HUES48 (cell line): ENCODE measurements around the gene LRRC4B.
"Not testable (repeated sequence)": the region's sequence is repeated elsewhere in the genome, so short reads cannot be mapped to it uniquely, and the experiment has no call there.

ENCODE experiments used
- H3K27ac ChIP-seq: one replicate; pipeline ENCODE4 v1.7.0; 2013; ENCODE audit warnings: low read depth, low read length, inconsistent platforms
- H3K27me3 ChIP-seq: 2 replicates; pipeline ENCODE4 v1.6.1; 2013; ENCODE audit warnings: mild to moderate bottlenecking, low read length; ENCODE audit not compliant: control insufficient read depth, insufficient read depth
- H3K36me3 ChIP-seq: 2 replicates; pipeline ENCODE4 v1.6.1; 2013; ENCODE audit warnings: low read length; ENCODE audit not compliant: control insufficient read depth, insufficient read depth
- H3K4me1 ChIP-seq: 2 replicates; pipeline ENCODE4 v1.6.1; 2013; ENCODE audit warnings: mild to moderate bottlenecking, low read length; ENCODE audit not compliant: control insufficient read depth, insufficient read depth
- H3K4me3 ChIP-seq: 2 replicates; pipeline ENCODE4 v1.5.1; 2013; ENCODE audit warnings: mild to moderate bottlenecking, low read depth, low read length
- H3K9ac ChIP-seq: 2 replicates; pipeline ENCODE4 v1.6.1; 2013; ENCODE audit warnings: mild to moderate bottlenecking, low read depth, low read length, moderate library complexity
- H3K9me3 ChIP-seq: 2 replicates; pipeline ENCODE4 v1.6.1; 2013; ENCODE audit warnings: low read length; ENCODE audit not compliant: control insufficient read depth, insufficient read depth

The LRRC4B gene

DNA sequence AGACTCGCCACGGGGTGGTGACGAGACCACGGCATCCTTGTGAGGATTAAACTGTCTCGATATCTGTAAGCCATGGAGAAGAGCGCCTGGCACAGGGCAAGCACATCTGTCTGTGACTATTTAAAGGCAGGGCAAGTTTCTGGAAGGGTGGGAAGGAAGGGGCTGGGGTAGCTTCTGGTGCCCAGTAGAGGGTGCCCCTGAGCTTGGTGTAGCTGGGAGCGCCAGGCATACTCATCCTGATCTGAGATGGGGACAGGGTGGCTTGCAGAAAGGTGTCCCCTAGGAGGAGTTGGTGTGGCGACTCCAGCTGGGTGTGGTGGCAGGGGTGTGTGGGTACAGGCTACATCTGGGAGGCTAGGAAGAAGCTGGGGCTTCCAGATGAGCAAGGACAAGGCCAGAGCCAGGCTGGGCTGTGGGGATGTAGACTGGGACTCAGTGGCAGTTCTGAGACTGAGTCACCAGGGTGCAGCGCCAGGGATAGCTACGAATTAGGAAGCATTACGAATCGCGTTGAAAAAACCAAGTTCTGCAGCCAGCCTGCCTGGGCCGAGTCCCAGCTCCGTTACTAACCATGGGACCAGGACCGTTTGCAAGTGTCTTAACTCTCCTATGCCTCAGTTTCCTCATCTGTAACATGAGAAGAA lies 31.5 kb downstream of the LRRC4B start:
- Histone ChIP-seq H3K9ac (no peak overlapping the region), H3K27ac (no peak overlapping the region), H3K27me3 (no peaks in the 10 kb centered on the region), H3K36me3 (no peaks in the 10 kb centered on the region), H3K4me3 (no peak overlapping the region), H3K9me3 (0 out of 2 replicates have a peak, but pooled peaks cover 3% of the 10 kb centered on the region), H3K4me1 (no peaks in the 10 kb centered on the region)

DNA sequence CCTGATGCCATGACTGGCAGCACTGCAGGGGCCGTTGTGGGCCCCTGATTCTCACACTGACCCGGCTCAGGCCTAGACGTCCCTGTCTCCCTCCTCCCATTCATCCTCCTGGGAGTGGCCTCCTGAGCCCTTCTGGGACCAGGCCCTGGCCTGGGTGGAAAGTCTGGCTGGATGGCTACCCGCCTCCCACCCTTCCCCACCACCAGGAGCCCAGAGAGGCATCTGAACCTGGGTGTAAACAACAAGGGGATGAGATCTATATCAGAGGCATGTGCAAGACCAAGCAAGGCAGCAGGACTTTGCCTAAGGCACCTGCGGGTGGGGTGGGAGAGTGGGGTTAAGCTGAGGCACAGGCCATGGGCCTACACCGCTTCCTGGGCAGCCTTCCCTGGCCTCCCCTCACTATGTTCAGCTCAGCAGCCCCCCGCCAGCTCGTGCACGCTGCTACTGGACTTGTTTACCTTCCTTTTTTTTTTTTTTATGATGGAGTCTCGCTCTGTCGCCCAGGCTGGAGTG lies 32.5 kb downstream of the LRRC4B start:
- H3K9ac ChIP-seq: no peak overlapping the region
- no peak overlapping the region for H3K4me3 ChIP-seq
- H3K27me3 ChIP-seq: no peaks in the 10 kb centered on the region
- no peaks in the 10 kb centered on the region for H3K36me3 ChIP-seq
- H3K9me3 ChIP-seq: 0 out of 2 replicates have a peak, but pooled peaks cover 3% of the 10 kb centered on the region
- H3K27ac ChIP-seq: no peak overlapping the region
- no peaks in the 10 kb centered on the region; the same call in 1 of the 2 replicates for H3K4me1 ChIP-seq

DNA sequence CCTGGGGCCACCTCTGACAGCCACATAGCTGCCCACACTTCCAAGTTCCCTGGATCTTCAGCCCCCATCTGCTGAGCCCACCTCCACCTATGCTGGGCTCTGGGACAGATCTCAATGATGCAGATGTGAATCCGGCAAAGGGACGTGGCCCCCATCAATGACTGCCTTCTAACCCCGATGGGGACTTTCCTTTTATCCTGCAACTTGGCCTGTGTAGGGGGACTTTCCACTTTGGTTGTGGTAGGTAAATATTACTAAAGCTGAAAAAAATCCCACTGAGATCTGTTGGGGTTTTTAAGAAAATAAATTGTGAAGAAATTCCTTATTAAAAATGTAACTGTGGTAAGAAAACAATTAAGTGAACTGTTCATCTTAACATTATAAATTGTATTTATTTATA lies 33.8 kb downstream of the LRRC4B start:
- H3K27me3 ChIP-seq: no peaks in the 10 kb centered on the region
- H3K4me1 ChIP-seq: no peaks in the 10 kb centered on the region; the same call in 1 of the 2 replicates
- no peak overlapping the region for H3K4me3 ChIP-seq
- H3K9me3 ChIP-seq: 0 out of 2 replicates have a peak, but pooled peaks cover 3% of the 10 kb centered on the region
- H3K36me3 ChIP-seq: no peaks in the 10 kb centered on the region
- H3K27ac ChIP-seq: no peak overlapping the region
- H3K9ac ChIP-seq: no peak overlapping the region

GRCh38 chr19:50532952-50533351 lies 35.3 kb downstream of the LRRC4B start:
- Histone ChIP-seq H3K27me3 (no peaks in the 10 kb centered on the region), H3K36me3 (no peaks in the 10 kb centered on the region), H3K27ac (no peak overlapping the region), H3K4me3 (no peak overlapping the region), H3K4me1 (no peaks in the 10 kb centered on the region; the same call in 1 of the 2 replicates), H3K9me3 (0 out of 2 replicates have a peak, but pooled peaks cover 3% of the 10 kb centered on the region), H3K9ac (no peak overlapping the region)

- Histone ChIP-seq H3K36me3 (no peaks in the 10 kb centered on the region), H3K4me1 (no peaks in the 10 kb centered on the region; the same call in 1 of the 2 replicates), H3K9me3 (0 out of 2 replicates have a peak, but pooled peaks cover 3% of the 10 kb centered on the region), H3K9ac (no peak overlapping the region), H3K27me3 (no peaks in the 10 kb centered on the region), H3K27ac (no peak overlapping the region), H3K4me3 (no peak overlapping the region)
Observed at GRCh38 chr19:50531171-50531612, 37.0 kb downstream of the LRRC4B start.

DNA sequence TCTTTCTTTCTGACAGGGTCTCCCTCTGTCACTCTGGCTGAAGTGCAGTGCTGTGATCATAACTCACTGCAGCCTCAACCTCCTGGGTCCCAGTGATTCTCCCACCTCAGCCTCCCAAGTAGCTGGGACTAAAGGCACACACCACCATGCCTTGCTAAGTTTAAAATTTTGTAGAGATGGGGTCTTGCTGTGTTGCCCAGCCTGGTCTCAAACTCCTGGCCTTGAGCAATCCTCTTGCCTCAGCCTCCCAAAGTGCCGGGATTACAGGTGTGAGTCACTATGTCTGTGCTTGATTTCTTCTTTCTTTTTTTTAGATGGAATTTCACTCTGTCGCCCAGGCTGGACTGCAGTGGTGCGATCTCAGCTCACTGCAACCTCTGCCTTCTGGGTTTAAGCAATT lies 40.2 kb downstream of the LRRC4B start:
- H3K4me1 ChIP-seq, H3K27ac ChIP-seq, H3K9me3 ChIP-seq: not testable (repeated sequence)

DNA sequence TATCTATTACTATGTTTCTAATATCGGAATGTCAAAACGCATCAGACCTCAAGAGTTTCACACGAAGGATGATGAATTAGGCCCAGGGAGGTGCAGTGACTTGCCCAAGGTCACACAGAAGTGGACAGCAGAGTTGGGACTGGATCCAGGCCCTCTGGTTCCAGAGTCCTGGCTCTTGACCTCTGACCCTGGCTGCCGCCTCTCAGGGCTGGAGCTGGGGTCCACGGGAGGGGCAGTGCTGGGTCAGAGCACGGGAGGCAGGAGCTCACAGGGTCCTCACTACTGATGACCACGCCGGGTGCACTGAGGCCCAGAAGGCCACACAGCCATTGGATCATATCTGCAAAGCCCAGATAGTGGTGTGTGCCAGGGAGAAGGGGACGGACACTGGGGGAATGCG lies 45.4 kb downstream of the LRRC4B start:
- H3K4me1 ChIP-seq: no peaks in the 10 kb centered on the region
- no peak overlapping the region for H3K9ac ChIP-seq
- H3K4me3 ChIP-seq: no peak overlapping the region

More for the DNA sequence above, 40.2 kb downstream of the LRRC4B start:
- not testable (repeated sequence) for H3K4me3 ChIP-seq, H3K27me3 ChIP-seq, H3K9ac ChIP-seq, H3K36me3 ChIP-seq

GRCh38 chr19:50520822-50521465 lies 47.3 kb downstream of the LRRC4B start:
- no peak overlapping the region for H3K27ac ChIP-seq
- H3K9ac ChIP-seq: no peak overlapping the region
- no peaks in the 10 kb centered on the region for H3K4me1 ChIP-seq
- H3K9me3 ChIP-seq: no peaks in the 10 kb centered on the region; the same call in 1 of the 2 replicates
- no peaks in the 10 kb centered on the region for H3K27me3 ChIP-seq
- no peaks in the 10 kb centered on the region for H3K36me3 ChIP-seq
- H3K4me3 ChIP-seq: no peak overlapping the region

More for the DNA sequence above, 45.4 kb downstream of the LRRC4B start:
- no peaks in the 10 kb centered on the region; the same call in 1 of the 2 replicates for H3K9me3 ChIP-seq
- no peak overlapping the region for H3K27ac ChIP-seq
- H3K36me3 ChIP-seq: no peaks in the 10 kb centered on the region
- H3K27me3 ChIP-seq: no peaks in the 10 kb centered on the region

DNA sequence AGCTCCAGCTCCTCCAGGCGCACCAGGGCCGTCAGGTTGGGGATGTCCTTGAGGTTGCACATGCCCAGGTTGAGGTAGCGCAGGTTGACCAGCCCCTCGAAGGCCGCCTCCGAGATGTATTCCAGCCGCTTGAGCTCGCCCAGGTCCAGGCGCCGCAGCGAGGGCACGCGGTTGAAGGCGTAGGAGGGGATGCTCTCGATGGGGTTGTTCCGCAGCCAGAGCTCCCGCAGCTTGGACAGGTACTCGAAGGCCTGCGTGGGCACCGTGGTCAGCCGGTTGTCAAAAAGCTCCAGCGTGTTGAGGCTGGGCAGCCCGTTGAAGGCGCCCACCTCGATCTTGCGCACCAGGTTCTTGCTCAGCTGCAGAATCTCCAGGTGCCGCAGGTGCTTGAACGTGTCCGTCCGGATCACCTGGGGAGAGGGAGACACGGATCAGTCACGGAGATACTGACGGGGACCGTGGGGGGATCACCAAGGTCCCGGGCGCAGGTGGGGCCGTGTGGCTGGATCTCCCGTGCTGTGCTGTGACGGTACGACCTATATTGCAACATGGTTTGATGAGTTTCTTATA lies 49.1 kb downstream of the LRRC4B start:
- no peaks in the 10 kb centered on the region for H3K36me3 ChIP-seq
- H3K4me1 ChIP-seq: no peaks in the 10 kb centered on the region
- no peaks in the 10 kb centered on the region; the same call in 1 of the 2 replicates for H3K9me3 ChIP-seq
- H3K27ac ChIP-seq: no peak overlapping the region
- no peak overlapping the region for H3K4me3 ChIP-seq
- H3K27me3 ChIP-seq: no peaks in the 10 kb centered on the region
- no peak overlapping the region for H3K9ac ChIP-seq

GRCh38 chr19:50518091-50519005 lies 49.9 kb downstream of the LRRC4B start:
- Histone ChIP-seq H3K27me3 (no peaks in the 10 kb centered on the region), H3K27ac (no peak overlapping the region), H3K4me1 (no peaks in the 10 kb centered on the region), H3K9ac (no peak overlapping the region), H3K36me3 (no peaks in the 10 kb centered on the region), H3K4me3 (no peak overlapping the region), H3K9me3 (no peaks in the 10 kb centered on the region; the same call in 1 of the 2 replicates)
